ENCODE data around the gene OGG1. TPM values are rescaled to one million over a fixed set of nuclear protein-coding genes. Genes with fewer than 3 reads are reported as not detected.
"Not testable (repeated sequence)": the region's sequence is repeated elsewhere in the genome, so short reads cannot be mapped to it uniquely, and the experiment has no call there.

Gene OGG1
- total and polyA plus RNA-seq, 4 experiments from 2014 or later = 29.2 to 46.9 (median 35.9) TPM

DNA sequence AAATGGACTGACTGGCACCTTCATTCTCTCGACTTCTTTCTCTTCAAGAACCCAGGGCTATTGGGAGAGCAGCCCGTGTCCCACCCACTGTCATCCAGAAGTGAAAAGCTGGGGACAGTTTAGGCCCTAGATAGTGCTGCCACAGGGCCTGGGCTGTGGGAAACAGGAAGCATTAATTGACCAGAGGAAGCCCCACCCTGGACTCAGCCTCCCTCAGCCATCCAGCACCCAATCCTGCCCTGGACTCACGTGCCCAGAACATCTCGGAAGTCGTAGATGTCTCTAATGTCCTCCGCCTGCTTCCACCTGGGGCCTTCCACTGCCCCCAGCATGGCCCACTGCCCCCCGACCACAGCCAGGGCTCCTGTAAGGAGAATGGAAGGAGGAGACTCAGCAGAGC, 17.7 kb downstream of the OGG1 start:
- no peak overlapping the region for H3K27ac ChIP-seq (ENCODE audit: low read depth, low read length)
- intact Hi-C loops (cut with micrococcal nuclease) = no loop called here
- no peak overlapping the region for H3K4me3 ChIP-seq (ENCODE audit: low read length in 2 of 2)
- H3K27me3 Mint-ChIP-seq = no peaks in the 10 kb centered on the region
- H3K9me3 Mint-ChIP-seq = no peaks in the 10 kb centered on the region
- H3K4me1 Mint-ChIP-seq = peaks cover 11 to 36% (median 21%) of the 10 kb centered on the region in 4 donors
- CTCF ChIA-PET (ENCODE audit: partially characterized antibody) = interaction anchor here (1.6 kb wide), 1 partner anchor 13 kb away, joined by 4 read pairs; no protein-coding TSS in a partner anchor
- H3K9me3 ChIP-seq (ENCODE audit: control insufficient read depth in 1 of 2, low read length in 2 of 2) = no peaks in the 10 kb centered on the region
- DNase-seq = no peak
- H3K36me3 ChIP-seq (ENCODE audit: insufficient read depth, low read length) = no peaks in the 10 kb centered on the region
- POLR2A ChIA-PET (ENCODE audit: partially characterized antibody) = interaction anchor here (1.0 to 3.9 kb wide), 3 partner anchors 13 to 371 kb away, joined by 3 to 20 read pairs (median 5); partner anchors contain the start of gene OGG1
- peak overlapping the region in 3 of 7 donors; percentile 37 to 77 (median 59) for H3K27ac Mint-ChIP-seq
- peak overlapping the region in 1 of 8 donors; percentile 15 for H3K4me3 Mint-ChIP-seq
- H3K36me3 Mint-ChIP-seq = peaks cover 0 to 2% of the 10 kb centered on the region in 2 donors
- H3K4me1 ChIP-seq (ENCODE audit: insufficient read depth, low read length) = peaks cover 21% of the 10 kb centered on the region
- H3K27me3 ChIP-seq (ENCODE audit: insufficient read depth, low read length) = no peaks in the 10 kb centered on the region

GRCh38 chr3:9768141-9768775, 18.5 kb downstream of the OGG1 start:
- no peaks in the 10 kb centered on the region for H3K9me3 Mint-ChIP-seq
- H3K36me3 Mint-ChIP-seq = peaks cover 0 to 2% of the 10 kb centered on the region in 2 donors
- ChIA-PET POLR2A (ENCODE audit: partially characterized antibody) (interaction anchor here (1.7 to 3.9 kb wide), 2 partner anchors 14 to 18 kb away, joined by 5 to 20 read pairs; partner anchors contain the start of gene OGG1), CTCF (ENCODE audit: partially characterized antibody) (interaction anchor here (1.6 kb wide), 1 partner anchor 14 kb away, joined by 4 read pairs; no protein-coding TSS in a partner anchor)
- H3K27ac Mint-ChIP-seq = peak overlapping the region in 3 of 7 donors; percentile 14 to 66 (median 37)
- no peak overlapping the region for H3K27ac ChIP-seq (ENCODE audit: low read depth, low read length)
- no peaks in the 10 kb centered on the region for H3K27me3 ChIP-seq (ENCODE audit: insufficient read depth, low read length)
- intact Hi-C loops (cut with micrococcal nuclease) = no loop called here
- H3K9me3 ChIP-seq (ENCODE audit: control insufficient read depth in 1 of 2, low read length in 2 of 2) = no peaks in the 10 kb centered on the region
- H3K4me1 Mint-ChIP-seq = peaks cover 11 to 36% (median 21%) of the 10 kb centered on the region in 4 donors
- no peaks in the 10 kb centered on the region for H3K36me3 ChIP-seq (ENCODE audit: insufficient read depth, low read length)
- no peak for DNase-seq
- H3K4me3 ChIP-seq (ENCODE audit: low read length in 2 of 2) = no peak overlapping the region
- no peaks in the 10 kb centered on the region for H3K27me3 Mint-ChIP-seq
- peaks cover 21% of the 10 kb centered on the region for H3K4me1 ChIP-seq (ENCODE audit: insufficient read depth, low read length)
- H3K4me3 Mint-ChIP-seq = no peak overlapping the region

GRCh38 chr3:9769012-9769411, 19.3 kb downstream of the OGG1 start:
- Mint-ChIP-seq H3K4me3 (peak overlapping the region; percentile 57 to 77 (median 76)), H3K27me3 (no peaks in the 10 kb centered on the region), H3K9me3 (no peaks in the 10 kb centered on the region), H3K36me3 (peaks cover 0 to 2% of the 10 kb centered on the region in 2 donors), H3K4me1 (peaks cover 12 to 36% (median 21%) of the 10 kb centered on the region in 4 donors), H3K27ac (peak overlapping the region in 5 of 7 donors; percentile 66 to 91 (median 76))
- Histone ChIP-seq H3K36me3 (ENCODE audit: insufficient read depth, low read length) (no peaks in the 10 kb centered on the region), H3K4me3 (ENCODE audit: low read length in 2 of 2) (peak overlapping the region in 1 of 2 donors; percentile 45), H3K9me3 (ENCODE audit: control insufficient read depth in 1 of 2, low read length in 2 of 2) (no peaks in the 10 kb centered on the region), H3K27me3 (ENCODE audit: insufficient read depth, low read length) (no peaks in the 10 kb centered on the region), H3K27ac (ENCODE audit: low read depth, low read length) (no peak overlapping the region), H3K4me1 (ENCODE audit: insufficient read depth, low read length) (peaks cover 21% of the 10 kb centered on the region)
- POLR2A ChIA-PET (ENCODE audit: partially characterized antibody) = interaction anchor here (0.9 to 3.9 kb wide), 5 partner anchors 9 to 119 kb away, joined by 3 to 20 read pairs (median 6); partner anchors contain the start of genes ARPC4, OGG1 and TADA3
- intact Hi-C loops (cut with micrococcal nuclease) = no loop called here
- CTCF ChIA-PET (ENCODE audit: partially characterized antibody) = no interaction called here
- no peak for DNase-seq

DNA sequence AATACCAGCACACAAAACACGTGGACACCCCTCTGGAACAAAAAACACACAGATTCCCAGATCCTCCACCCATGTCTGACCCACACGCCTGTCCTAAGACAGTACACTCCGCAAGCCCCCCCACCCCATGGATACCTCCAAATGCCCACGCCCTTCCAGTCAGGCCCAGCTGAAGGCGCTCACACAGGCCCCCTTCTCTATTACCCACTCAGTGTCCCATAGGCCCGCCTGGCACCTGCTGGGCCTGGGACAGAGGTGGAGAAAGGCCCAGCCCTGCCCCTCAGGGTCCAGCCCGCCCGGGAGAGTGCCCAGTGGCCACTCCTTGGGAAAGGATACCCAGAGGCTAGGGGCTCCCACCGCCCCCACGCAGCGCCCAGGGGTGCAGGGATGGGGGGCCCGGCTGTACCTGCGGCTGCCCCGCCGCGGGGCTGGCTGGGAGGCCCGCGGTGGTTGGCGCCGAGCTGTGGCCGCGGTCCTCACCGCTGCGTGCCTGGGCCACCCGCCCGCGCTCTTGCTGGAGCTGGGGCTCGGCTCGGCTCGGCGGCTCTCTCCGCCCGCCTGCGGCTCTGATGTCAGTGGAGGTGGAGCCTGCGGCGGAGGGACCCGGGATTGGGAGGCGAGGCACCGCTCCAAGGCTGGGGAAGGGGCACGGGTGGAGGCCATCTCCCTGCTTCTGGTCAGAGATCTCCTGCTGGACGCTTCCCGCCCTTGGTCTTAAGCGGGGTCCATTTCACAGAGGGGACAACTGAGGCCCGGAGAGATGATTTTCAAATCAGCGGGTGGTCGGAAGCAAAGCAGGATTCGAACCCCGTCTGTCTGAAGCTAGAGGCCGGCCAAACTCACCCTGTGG, 19.9 kb downstream of the OGG1 start, which contains the start of gene CAMK1:
TSS of gene CAMK1 (minus strand) at position 522 of the 850 bp plus-strand sequence. CDS start 2,198 bp downstream, outside the sequence.
- H3K4me3 ChIP-seq (ENCODE audit: low read length in 2 of 2) = peak within 1 kb of the TSS in 1 of 2 donors; percentile 45
- Mint-ChIP-seq H3K27ac (peak within 1 kb of the TSS in 5 of 7 donors; percentile 66 to 91 (median 76)), H3K27me3 (no peaks in the 10 kb centered on the region), H3K4me1 (peaks cover 12 to 36% (median 21%) of the 10 kb centered on the region in 4 donors), H3K36me3 (peaks cover 0 to 2% of the 10 kb centered on the region in 2 donors), H3K4me3 (peak within 1 kb of the TSS; percentile 66 to 77 (median 76)), H3K9me3 (no peaks in the 10 kb centered on the region)
- no peaks in the 10 kb centered on the region for H3K36me3 ChIP-seq (ENCODE audit: insufficient read depth, low read length)
- H3K9me3 ChIP-seq (ENCODE audit: control insufficient read depth in 1 of 2, low read length in 2 of 2) = no peaks in the 10 kb centered on the region
- intact Hi-C loops (cut with micrococcal nuclease) = no loop called here
- H3K4me1 ChIP-seq (ENCODE audit: insufficient read depth, low read length) = peaks cover 21% of the 10 kb centered on the region
- peak in 4 of 5 donors; percentile 42 to 56 (median 47) for DNase-seq
- POLR2A ChIA-PET (ENCODE audit: partially characterized antibody) = interaction anchor here (0.8 to 3.9 kb wide), 8 partner anchors 8 to 373 kb away, joined by 3 to 20 read pairs (median 5); partner anchors contain the start of genes ARPC4, BRPF1, OGG1 and TADA3
- CTCF ChIA-PET (ENCODE audit: partially characterized antibody) = no interaction called here
- no peak within 1 kb of the TSS for H3K27ac ChIP-seq (ENCODE audit: low read depth, low read length)
- no peaks in the 10 kb centered on the region for H3K27me3 ChIP-seq (ENCODE audit: insufficient read depth, low read length)

GRCh38 chr3:9770276-9770812, 20.6 kb downstream of the OGG1 start:
- Mint-ChIP-seq H3K27me3 (no peaks in the 10 kb centered on the region), H3K36me3 (peaks cover 0 to 2% of the 10 kb centered on the region in 2 donors), H3K27ac (peak overlapping the region in 4 of 7 donors; percentile 46 to 77 (median 55)), H3K4me3 (peak overlapping the region; percentile 44 to 77 (median 71)), H3K9me3 (no peaks in the 10 kb centered on the region), H3K4me1 (peaks cover 10 to 36% (median 21%) of the 10 kb centered on the region in 4 donors)
- H3K36me3 ChIP-seq (ENCODE audit: insufficient read depth, low read length) = no peaks in the 10 kb centered on the region
- ChIA-PET POLR2A (ENCODE audit: partially characterized antibody) (interaction anchor here (0.8 to 3.9 kb wide), 6 partner anchors 8 to 374 kb away, joined by 3 to 20 read pairs (median 6); partner anchors contain the start of genes ARPC4, BRPF1, OGG1 and TADA3), CTCF (ENCODE audit: partially characterized antibody) (no interaction called here)
- H3K4me1 ChIP-seq (ENCODE audit: insufficient read depth, low read length) = peaks cover 21% of the 10 kb centered on the region
- peak overlapping the region in 1 of 2 donors; percentile 45 for H3K4me3 ChIP-seq (ENCODE audit: low read length in 2 of 2)
- H3K9me3 ChIP-seq (ENCODE audit: control insufficient read depth in 1 of 2, low read length in 2 of 2) = no peaks in the 10 kb centered on the region
- no peak for DNase-seq
- no peaks in the 10 kb centered on the region for H3K27me3 ChIP-seq (ENCODE audit: insufficient read depth, low read length)
- H3K27ac ChIP-seq (ENCODE audit: low read depth, low read length) = no peak overlapping the region
- intact Hi-C loops (cut with micrococcal nuclease) = no loop called here

- H3K27ac Mint-ChIP-seq = peak overlapping the region in 2 of 7 donors; percentile 61 to 62
- POLR2A ChIA-PET (ENCODE audit: partially characterized antibody) = interaction anchor here (2.1 kb wide), 1 partner anchor 22 kb away, joined by 10 read pairs; the partner anchor contains the start of genes ARPC4 and TADA3
- H3K27ac ChIP-seq (ENCODE audit: low read depth, low read length); intact Hi-C loops (cut with micrococcal nuclease); H3K9me3 Mint-ChIP-seq; H3K27me3 ChIP-seq (ENCODE audit: insufficient read depth, low read length); H3K36me3 Mint-ChIP-seq; H3K27me3 Mint-ChIP-seq; H3K9me3 ChIP-seq (ENCODE audit: control insufficient read depth in 1 of 2, low read length in 2 of 2); H3K4me3 ChIP-seq (ENCODE audit: low read length in 2 of 2); DNase-seq; H3K36me3 ChIP-seq (ENCODE audit: insufficient read depth, low read length): not testable (repeated sequence)
- H3K4me1 ChIP-seq (ENCODE audit: insufficient read depth, low read length) = peaks cover 21% of the 10 kb centered on the region
- CTCF ChIA-PET (ENCODE audit: partially characterized antibody) = interaction anchor here (1.1 kb wide), 1 partner anchor 10 kb away, joined by 3 read pairs; no protein-coding TSS in a partner anchor
- H3K4me1 Mint-ChIP-seq = peaks cover 10 to 36% (median 21%) of the 10 kb centered on the region in 4 donors
- peak overlapping the region in 7 of 8 donors; percentile 25 to 73 (median 44) for H3K4me3 Mint-ChIP-seq
Measured at GRCh38 chr3:9771007-9771406, 21.3 kb downstream of the OGG1 start.
